ENCODE results near the gene NAB1. TPM values are rescaled to one million over a fixed set of nuclear protein-coding genes. Genes with fewer than 3 reads are reported as not detected.

NAB1 gene
- total and polyA plus RNA-seq, 2 donors (not counting 3 experiments of a cell fraction or from before 2014, with no cell fraction given): 7.5 to 36.1 TPM

- no peak for FAIRE-seq
- peaks cover 13% of the 10 kb centered on the region for H3K4me1 ChIP-seq (ENCODE audit: control insufficient read depth, extremely low read depth, insufficient read depth, low read length)
- BruUV-seq (replicated peaks): no TSS peak
- H4K20me1 ChIP-seq (replicated peaks; ENCODE audit: control insufficient read depth, extremely low read depth, insufficient read depth, low read length): no peaks in the 10 kb centered on the region
- intact Hi-C loops (cut with micrococcal nuclease) (no loop called here), dilution Hi-C loops (cut with MboI; ENCODE audit: extremely low pct_ligation_motif_present, low sequenced_read_pairs) (no loop called here)
- H2AFZ ChIP-seq (ENCODE audit: low read depth, low read length): no peak overlapping the region
- H3K9ac ChIP-seq (replicated peaks; ENCODE audit: extremely low read depth, insufficient read depth, low read length): no peak overlapping the region
- no peak for DNase-seq (ENCODE audit: low read depth, low spot score)
- no peaks in the 10 kb centered on the region for H3K79me2 ChIP-seq (ENCODE audit: control insufficient read depth, insufficient read depth, low read length)
- H3K9me1 ChIP-seq (replicated peaks; ENCODE audit: control insufficient read depth, extremely low read depth, insufficient read depth, low read length): no peaks in the 10 kb centered on the region
- CTCF ChIA-PET: no interaction called here
- no peak overlapping the region for H3K27ac ChIP-seq (ENCODE audit: insufficient read depth, low read depth, low read length)
- POLR2A ChIA-PET: no interaction called here
- TF ChIP-seq POLR2A (IDR thresholded peaks at IDR 0.05; ENCODE audit: low read depth, low read length): no peak
- no peak for TF ChIP-seq GATA2 (IDR thresholded peaks at IDR 0.05; ENCODE audit: insufficient read depth, insufficient read length, low read depth, low read length)
- TF ChIP-seq POLR2AphosphoS5 (IDR thresholded peaks at IDR 0.05; ENCODE audit: insufficient read depth, low read depth, low read length): no peak
- no peak for TF ChIP-seq FOS (IDR thresholded peaks at IDR 0.05; ENCODE audit: borderline replicate concordance, insufficient read depth, low read length)
- TF ChIP-seq, protein P1, sequence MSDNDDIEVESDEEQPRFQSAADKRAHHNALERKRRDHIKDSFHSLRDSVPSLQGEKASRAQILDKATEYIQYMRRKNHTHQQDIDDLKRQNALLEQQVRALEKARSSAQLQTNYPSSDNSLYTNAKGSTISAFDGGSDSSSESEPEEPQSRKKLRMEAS (IDR thresholded peaks at IDR 0.05; ENCODE audit: insufficient read depth, insufficient read length): no peak
- TF ChIP-seq JUN (IDR thresholded peaks at IDR 0.05; ENCODE audit: borderline replicate concordance, insufficient read depth, insufficient read length, low read depth): no peak
- TF ChIP-seq, protein P2, sequence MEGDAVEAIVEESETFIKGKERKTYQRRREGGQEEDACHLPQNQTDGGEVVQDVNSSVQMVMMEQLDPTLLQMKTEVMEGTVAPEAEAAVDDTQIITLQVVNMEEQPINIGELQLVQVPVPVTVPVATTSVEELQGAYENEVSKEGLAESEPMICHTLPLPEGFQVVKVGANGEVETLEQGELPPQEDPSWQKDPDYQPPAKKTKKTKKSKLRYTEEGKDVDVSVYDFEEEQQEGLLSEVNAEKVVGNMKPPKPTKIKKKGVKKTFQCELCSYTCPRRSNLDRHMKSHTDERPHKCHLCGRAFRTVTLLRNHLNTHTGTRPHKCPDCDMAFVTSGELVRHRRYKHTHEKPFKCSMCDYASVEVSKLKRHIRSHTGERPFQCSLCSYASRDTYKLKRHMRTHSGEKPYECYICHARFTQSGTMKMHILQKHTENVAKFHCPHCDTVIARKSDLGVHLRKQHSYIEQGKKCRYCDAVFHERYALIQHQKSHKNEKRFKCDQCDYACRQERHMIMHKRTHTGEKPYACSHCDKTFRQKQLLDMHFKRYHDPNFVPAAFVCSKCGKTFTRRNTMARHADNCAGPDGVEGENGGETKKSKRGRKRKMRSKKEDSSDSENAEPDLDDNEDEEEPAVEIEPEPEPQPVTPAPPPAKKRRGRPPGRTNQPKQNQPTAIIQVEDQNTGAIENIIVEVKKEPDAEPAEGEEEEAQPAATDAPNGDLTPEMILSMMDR (IDR thresholded peaks at IDR 0.05; ENCODE audit: extremely low read depth in 1 of 2, insufficient read depth in 1 of 2, low read depth in 1 of 2, low read length in 2 of 2): no peak
- no peak for TF ChIP-seq MYC (IDR thresholded peaks at IDR 0.05; ENCODE audit: low read depth, low read length)
- TF ChIP-seq EZH2 (IDR thresholded peaks at IDR 0.05; ENCODE audit: borderline replicate concordance, low read depth, low read length, severe bottlenecking): no peak
- H3K4me2 ChIP-seq (ENCODE audit: insufficient read depth, low read length): no peak overlapping the region
- H3K9me3 ChIP-seq (replicated peaks; ENCODE audit: control insufficient read depth, insufficient read depth, low read length): no peaks in the 10 kb centered on the region
- no peaks in the 10 kb centered on the region for H3K36me3 ChIP-seq (ENCODE audit: control insufficient read depth in 2 of 2, extremely low read depth in 1 of 2, insufficient read depth in 2 of 2, low read length in 2 of 2)
- no peaks in the 10 kb centered on the region for H3K27me3 ChIP-seq (ENCODE audit: control insufficient read depth in 2 of 2, insufficient read depth in 2 of 2, low read length in 2 of 2)
- no peak overlapping the region for H3K4me3 ChIP-seq (replicated peaks in 1 of 3; ENCODE audit: insufficient read depth in 1 of 3, low read depth in 1 of 3, low read length in 3 of 3)
Observed at GRCh38 chr2:190713471-190713870, 64.6 kb downstream of the NAB1 start.

Data from endothelial cell of umbilical vein (primary cell).